Measurements from ENCODE around the gene L3HYPDH.

The L3HYPDH gene

GRCh38 chr14:59424341-59425071, 59.7 kb downstream of the L3HYPDH start:
- DNase-seq, result no peak

Data from NCI-H1436 treated with DMSO at 0.1 percent for 48 hours (cell line).